Measurements from ENCODE around the gene ADAM22.

GRCh38 chr7:88037050-88037449, 103.0 kb downstream of the ADAM22 start:
- TF ChIP-seq CTCF (IDR thresholded peaks at IDR 0.05; ENCODE audit: insufficient read depth, low read length, poor library complexity, severe bottlenecking) (no peak), EZH2phosphoT487 (conservative IDR thresholded peaks at IDR 0.05; ENCODE audit: low read length) (no peak)
